ENCODE data around the gene PEAR1.

Gene PEAR1

DNA sequence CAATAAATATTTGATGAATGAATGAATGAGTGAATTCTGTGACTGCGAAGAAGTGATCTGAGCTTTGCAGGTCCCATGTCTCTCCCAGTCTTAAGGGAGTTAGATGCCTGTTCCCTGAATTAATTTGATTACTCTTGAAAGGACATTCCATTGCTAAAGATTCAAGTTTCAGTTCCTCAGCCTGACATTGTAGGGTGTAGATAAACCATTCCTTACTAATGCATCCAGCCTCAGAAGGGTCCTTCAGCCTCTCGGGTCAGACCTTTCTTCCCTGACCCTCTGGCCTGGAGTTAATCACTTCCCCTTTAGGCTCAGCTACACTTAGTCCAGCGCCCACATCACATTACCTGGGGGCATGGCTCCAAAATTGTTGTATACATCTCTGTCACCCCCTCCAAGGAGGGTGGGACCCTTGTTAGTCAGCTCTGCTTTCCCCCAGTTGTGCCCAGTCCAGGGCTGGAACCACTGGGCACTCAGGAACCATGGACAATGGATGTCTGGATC, 37.2 kb upstream of the PEAR1 start:
- Mint-ChIP-seq H3K4me1 (ENCODE audit: low read depth) (peaks cover 14% of the 10 kb centered on the region), H3K27ac (no peak overlapping the region), H3K36me3 (ENCODE audit: low read depth) (peaks cover 3% of the 10 kb centered on the region), H3K4me3 (no peak overlapping the region), H3K9me3 (no peaks in the 10 kb centered on the region), H3K27me3 (ENCODE audit: low read depth) (peaks cover 42% of the 10 kb centered on the region)

DNA sequence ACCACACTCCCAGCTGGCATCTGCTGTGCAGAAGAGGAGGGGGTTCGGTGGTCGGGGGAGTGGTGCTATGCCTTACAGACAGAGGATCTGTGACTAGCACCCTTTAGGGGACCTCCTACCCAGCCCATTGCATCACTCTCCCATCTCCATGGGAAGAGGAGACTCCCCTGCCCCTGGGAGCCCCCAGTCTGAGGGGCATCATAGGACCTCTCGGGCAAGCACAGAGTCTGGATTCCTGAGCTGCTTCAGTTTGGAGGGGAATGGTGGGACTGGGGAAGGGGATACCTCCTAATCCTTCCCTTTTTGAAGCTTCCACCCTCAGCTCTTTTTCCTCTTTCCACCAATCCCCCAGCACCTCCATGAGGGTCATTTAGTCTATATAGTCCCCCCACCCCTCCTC, 36.0 kb upstream of the PEAR1 start:
- Mint-ChIP-seq H3K27ac (no peak overlapping the region), H3K27me3 (ENCODE audit: low read depth) (peaks cover 49% of the 10 kb centered on the region)

DNA sequence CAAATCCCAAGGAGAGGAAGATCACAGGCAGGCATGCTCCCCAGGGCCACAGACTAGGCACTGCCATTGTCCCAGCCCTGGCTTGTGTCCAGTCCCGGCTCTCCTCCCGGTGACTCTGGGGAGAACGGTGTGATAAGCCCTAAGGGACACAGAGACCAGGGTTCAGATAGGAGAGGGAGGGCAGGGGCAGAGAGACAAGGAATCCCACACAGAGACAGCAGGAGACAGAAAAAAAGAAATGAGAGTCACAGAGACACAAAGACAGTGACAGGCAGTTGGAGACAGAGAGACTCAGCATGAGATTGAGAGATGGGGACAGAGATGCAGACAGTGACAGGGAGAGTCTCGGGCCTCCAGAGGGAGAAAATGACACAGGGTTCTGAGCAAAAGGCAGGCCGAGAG, 35.0 kb upstream of the PEAR1 start:
- H3K27ac Mint-ChIP-seq = no peak overlapping the region
- peak overlapping the region; percentile 74 for H3K4me3 Mint-ChIP-seq
- peaks cover 5% of the 10 kb centered on the region for H3K36me3 Mint-ChIP-seq (ENCODE audit: low read depth)
- H3K4me1 Mint-ChIP-seq (ENCODE audit: low read depth) = peaks cover 33% of the 10 kb centered on the region
- no peaks in the 10 kb centered on the region for H3K9me3 Mint-ChIP-seq
- H3K27me3 Mint-ChIP-seq (ENCODE audit: low read depth) = peaks cover 49% of the 10 kb centered on the region

More for the DNA sequence above, 36.0 kb upstream of the PEAR1 start:
- Mint-ChIP-seq H3K36me3 (ENCODE audit: low read depth) (peaks cover 3% of the 10 kb centered on the region), H3K4me1 (ENCODE audit: low read depth) (peaks cover 22% of the 10 kb centered on the region), H3K4me3 (no peak overlapping the region), H3K9me3 (no peaks in the 10 kb centered on the region)

DNA sequence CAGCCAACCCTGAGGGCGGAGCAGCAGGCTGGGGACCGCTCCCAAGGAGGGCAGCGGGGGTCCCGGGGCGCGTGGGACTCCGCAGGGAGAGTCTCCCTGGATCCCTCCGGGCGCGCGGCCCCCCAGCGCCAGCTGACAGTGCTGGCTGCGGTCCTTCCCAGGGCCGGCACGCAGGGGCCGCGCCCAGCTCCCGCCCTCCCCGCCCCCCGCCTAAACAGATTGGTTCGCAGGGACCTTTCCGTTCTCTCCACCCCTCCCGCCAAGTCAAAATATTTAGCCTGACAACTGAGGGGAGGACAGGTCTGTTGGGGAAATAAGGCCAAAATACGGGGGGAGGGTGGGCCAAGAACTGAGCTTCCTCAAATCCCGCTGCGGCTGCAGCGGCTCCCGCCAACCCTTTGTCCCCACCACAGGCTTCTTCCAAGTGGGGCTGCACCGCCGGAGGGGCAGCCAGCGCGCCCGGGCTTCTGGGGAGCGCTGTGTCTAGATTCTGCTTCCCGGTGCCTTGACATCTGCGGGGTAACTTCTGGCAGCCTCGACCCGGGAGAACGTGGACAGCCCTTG, 34.5 kb upstream of the PEAR1 start, which contains the start of gene INSRR:
Gene INSRR, minus strand, starts transcription at position 159 of the 564 bp plus-strand sequence. CDS start 496 bp downstream, outside the sequence.
- Mint-ChIP-seq H3K27me3 (ENCODE audit: low read depth) (peaks cover 49% of the 10 kb centered on the region), H3K9me3 (no peaks in the 10 kb centered on the region), H3K4me3 (peak within 1 kb of the TSS; percentile 85), H3K36me3 (ENCODE audit: low read depth) (peaks cover 7% of the 10 kb centered on the region), H3K4me1 (ENCODE audit: low read depth) (peaks cover 38% of the 10 kb centered on the region), H3K27ac (no peak within 1 kb of the TSS)

DNA sequence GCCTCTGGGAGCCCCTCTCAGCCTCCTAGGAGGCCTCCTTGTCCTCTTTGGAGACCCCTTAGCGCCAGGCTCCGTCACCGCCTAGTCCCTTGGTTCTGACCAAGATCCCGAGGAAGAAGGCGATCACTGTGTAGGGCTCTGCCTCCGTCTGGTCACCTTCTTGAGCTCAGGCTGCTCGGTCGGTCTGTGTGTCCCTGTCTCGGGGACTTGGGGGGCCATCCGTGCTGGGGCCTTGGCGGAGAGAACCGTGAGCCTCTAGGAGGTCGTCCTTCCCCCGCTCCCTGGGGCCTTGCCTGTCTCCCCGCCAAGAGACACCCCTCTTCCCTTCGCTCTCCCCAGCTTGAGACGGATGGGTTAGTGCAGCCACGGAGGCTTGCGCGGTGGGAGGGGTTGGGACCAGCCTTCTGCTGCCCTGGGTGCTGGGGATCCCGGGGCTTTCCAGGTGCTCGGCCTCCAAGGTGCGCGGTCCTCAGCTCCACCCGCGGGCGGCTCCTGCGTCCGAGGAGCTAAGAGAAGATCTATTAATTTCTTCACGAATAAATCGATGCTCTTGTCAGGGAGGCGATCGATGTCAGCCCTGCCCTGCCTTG, 33.9 kb upstream of the PEAR1 start:
- Mint-ChIP-seq H3K36me3 (ENCODE audit: low read depth) (peaks cover 9% of the 10 kb centered on the region), H3K9me3 (no peaks in the 10 kb centered on the region), H3K27me3 (ENCODE audit: low read depth) (peaks cover 46% of the 10 kb centered on the region), H3K4me3 (peak overlapping the region; percentile 85), H3K27ac (no peak overlapping the region), H3K4me1 (ENCODE audit: low read depth) (peaks cover 41% of the 10 kb centered on the region)

DNA sequence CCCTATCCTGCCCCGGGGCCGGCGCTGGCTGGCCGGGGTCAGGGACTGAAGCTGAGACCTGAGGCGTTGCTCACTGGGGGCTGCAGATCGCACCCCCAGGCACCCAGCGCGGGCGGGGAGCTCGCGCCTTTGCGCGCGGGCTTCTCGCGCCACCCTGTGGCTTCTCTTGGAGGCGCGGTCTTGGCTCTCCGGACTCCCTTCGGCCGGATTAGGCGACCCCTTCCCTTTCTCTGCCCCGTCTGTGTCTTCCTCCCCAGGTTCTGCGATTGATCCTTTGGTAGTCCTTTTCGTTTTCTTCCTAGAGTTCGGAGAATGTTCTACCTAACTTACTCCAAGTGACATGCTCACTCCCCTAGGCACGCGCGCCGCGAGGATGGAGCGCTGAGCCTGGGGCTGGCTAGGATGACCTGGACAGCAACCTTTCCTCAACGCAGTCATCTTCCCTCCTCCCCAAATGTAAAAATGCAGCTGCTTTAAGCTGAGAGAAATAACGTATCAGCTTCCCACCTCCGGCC, 33.3 kb upstream of the PEAR1 start:
- H3K4me1 Mint-ChIP-seq (ENCODE audit: low read depth) = peaks cover 45% of the 10 kb centered on the region
- peak overlapping the region; percentile 6 for H3K27ac Mint-ChIP-seq
- no peaks in the 10 kb centered on the region for H3K9me3 Mint-ChIP-seq
- peaks cover 9% of the 10 kb centered on the region for H3K36me3 Mint-ChIP-seq (ENCODE audit: low read depth)
- peak overlapping the region; percentile 85 for H3K4me3 Mint-ChIP-seq
- peaks cover 43% of the 10 kb centered on the region for H3K27me3 Mint-ChIP-seq (ENCODE audit: low read depth)

DNA sequence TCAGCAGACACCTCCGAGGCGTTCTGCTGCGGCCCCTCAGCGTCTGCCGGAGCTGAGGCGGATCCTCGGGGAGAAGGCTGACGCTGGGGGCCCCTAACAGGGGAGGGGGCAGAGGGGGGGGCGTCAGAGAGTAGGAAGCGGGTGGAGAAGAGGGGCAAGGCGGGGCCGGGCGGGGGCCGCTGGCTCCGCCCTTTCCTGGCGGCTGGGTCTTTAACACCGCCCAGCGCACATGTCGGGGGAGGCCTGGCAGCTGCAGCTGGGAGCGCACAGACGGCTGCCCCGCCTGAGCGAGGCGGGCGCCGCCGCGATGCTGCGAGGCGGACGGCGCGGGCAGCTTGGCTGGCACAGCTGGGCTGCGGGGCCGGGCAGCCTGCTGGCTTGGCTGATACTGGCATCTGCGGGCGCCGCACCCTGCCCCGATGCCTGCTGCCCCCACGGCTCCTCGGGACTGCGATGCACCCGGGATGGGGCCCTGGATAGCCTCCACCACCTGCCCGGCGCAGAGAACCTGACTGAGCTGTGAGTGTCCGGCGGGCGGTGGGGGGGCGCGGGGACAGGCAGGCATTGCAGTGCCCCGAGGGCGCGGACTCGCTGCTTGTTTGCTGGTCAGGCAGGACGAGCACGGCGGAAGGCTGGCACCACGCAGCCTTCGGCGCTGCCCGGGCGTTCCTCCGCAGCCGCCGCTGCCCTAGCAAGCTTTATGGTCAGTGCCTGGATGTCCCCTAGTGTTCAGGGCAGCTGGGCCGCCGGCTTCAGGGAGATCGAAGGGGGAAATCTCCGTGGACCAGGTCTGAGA, 32.7 kb upstream of the PEAR1 start, which contains the start of gene NTRK1:
Gene NTRK1, plus strand, starts transcription at position 238 of the 796 bp plus-strand sequence. Its CDS starts 70 bp downstream, at position 308.
- no peaks in the 10 kb centered on the region for H3K9me3 Mint-ChIP-seq
- peaks cover 52% of the 10 kb centered on the region for H3K4me1 Mint-ChIP-seq (ENCODE audit: low read depth)
- H3K4me3 Mint-ChIP-seq = peak within 1 kb of the TSS; percentile 85
- peaks cover 9% of the 10 kb centered on the region for H3K36me3 Mint-ChIP-seq (ENCODE audit: low read depth)
- H3K27ac Mint-ChIP-seq = peak within 1 kb of the TSS; percentile 6
- H3K27me3 Mint-ChIP-seq (ENCODE audit: low read depth) = peaks cover 43% of the 10 kb centered on the region

DNA sequence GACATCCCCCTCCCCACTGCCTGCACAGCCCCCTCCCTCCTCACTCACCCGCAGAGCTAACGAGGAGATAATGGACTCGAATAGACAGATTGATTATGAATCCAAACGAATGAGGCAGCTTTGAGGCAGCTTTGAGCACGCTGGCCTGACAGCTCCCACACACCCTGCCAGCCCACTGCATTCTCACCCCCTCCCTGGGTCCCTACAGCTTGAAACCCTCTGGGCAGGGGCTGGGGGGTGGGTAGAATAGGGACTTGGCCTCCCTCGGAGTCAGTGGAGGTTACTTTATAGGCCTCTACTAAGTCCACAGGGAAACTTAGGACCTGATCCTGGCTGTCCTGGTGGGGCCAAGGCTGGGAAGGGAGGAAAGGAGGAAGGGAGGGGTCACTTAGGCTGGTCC, 30.9 kb upstream of the PEAR1 start:
- H3K9me3 Mint-ChIP-seq = no peaks in the 10 kb centered on the region
- peak overlapping the region; percentile 25 for H3K4me3 Mint-ChIP-seq
- H3K4me1 Mint-ChIP-seq (ENCODE audit: low read depth) = peaks cover 58% of the 10 kb centered on the region
- peaks cover 10% of the 10 kb centered on the region for H3K36me3 Mint-ChIP-seq (ENCODE audit: low read depth)
- no peak overlapping the region for H3K27ac Mint-ChIP-seq
- peaks cover 32% of the 10 kb centered on the region for H3K27me3 Mint-ChIP-seq (ENCODE audit: low read depth)

DNA sequence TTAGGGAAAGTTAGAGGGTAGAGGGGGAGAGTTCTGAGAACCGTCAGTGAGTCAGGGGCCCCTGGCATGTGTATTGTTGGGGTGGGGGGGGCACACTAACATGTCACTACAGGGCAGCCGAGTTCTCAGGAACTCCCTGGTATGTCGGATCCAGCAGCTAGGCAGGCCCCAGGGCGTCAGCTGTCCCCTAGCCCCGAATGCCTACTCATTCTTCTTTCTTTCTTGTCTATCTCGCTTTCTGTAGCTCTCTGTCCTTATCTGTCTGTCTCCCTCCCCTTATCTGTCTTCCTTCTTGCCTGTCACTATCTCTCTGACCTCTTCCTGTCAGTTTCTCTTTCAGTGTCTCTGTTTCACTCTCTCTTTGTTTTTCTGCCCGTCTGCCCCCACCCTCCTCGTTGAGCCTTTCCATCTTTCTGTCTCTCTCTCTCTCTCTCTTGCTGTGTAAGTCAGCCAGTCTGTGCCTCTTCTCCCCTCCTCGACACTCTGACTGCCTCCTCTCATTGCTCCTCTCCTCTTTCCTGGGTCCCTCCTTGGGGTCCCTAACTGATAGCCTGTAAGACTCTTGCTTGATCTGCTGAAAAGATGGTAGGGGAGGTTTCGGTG, 30.4 kb upstream of the PEAR1 start:
- H3K9me3 Mint-ChIP-seq = no peaks in the 10 kb centered on the region
- H3K4me3 Mint-ChIP-seq = peak overlapping the region; percentile 71
- peaks cover 58% of the 10 kb centered on the region for H3K4me1 Mint-ChIP-seq (ENCODE audit: low read depth)
- H3K27ac Mint-ChIP-seq = peak overlapping the region; percentile 50
- peaks cover 26% of the 10 kb centered on the region for H3K27me3 Mint-ChIP-seq (ENCODE audit: low read depth)
- H3K36me3 Mint-ChIP-seq (ENCODE audit: low read depth) = peaks cover 10% of the 10 kb centered on the region

DNA sequence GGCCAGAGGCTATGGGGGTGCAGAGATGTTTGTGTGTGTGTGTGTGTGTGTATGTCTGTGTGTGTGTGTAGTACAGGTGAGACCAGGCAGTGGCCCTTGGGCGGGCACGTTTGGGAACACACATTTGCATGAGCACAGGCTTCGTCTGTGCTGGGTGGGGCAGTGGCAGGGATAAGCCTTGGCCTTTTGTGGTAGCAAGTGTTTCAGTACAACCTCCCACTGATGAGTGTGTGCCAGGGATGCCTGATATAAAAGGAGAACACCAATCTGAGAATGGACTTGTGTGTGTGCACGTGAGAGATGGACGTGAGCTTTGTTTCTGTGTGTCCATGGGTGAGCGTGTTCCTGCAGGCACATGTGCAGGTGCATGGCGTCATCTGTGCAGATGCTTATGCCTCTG, 29.9 kb upstream of the PEAR1 start:
- peak overlapping the region; percentile 50 for H3K27ac Mint-ChIP-seq
- peaks cover 21% of the 10 kb centered on the region for H3K27me3 Mint-ChIP-seq (ENCODE audit: low read depth)
- peak overlapping the region; percentile 71 for H3K4me3 Mint-ChIP-seq
- H3K9me3 Mint-ChIP-seq = no peaks in the 10 kb centered on the region
- peaks cover 54% of the 10 kb centered on the region for H3K4me1 Mint-ChIP-seq (ENCODE audit: low read depth)
- H3K36me3 Mint-ChIP-seq (ENCODE audit: low read depth) = peaks cover 8% of the 10 kb centered on the region

DNA sequence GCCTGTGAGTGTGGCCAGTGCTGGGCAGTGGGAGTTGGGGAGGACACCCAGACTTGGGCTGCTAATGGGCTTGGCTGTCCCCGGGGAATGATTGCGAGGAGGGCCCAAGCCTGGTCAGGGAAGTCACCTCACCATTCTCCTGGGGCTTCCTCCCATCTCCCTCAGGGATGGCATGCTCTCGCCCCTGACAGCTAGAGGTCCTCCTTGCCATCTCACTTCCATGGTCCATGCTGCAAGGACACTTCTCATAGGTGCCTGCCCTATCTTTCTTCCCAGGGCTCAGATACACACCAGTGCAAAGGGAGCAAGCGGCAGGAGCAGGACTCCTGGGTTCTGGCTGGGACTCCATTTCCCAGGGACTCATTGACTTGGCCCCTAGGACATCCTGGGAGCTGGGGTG, 28.7 kb upstream of the PEAR1 start:
- peak overlapping the region; percentile 26 for H3K27ac Mint-ChIP-seq
- H3K36me3 Mint-ChIP-seq (ENCODE audit: low read depth) = peaks cover 7% of the 10 kb centered on the region
- peaks cover 48% of the 10 kb centered on the region for H3K4me1 Mint-ChIP-seq (ENCODE audit: low read depth)
- H3K9me3 Mint-ChIP-seq = no peaks in the 10 kb centered on the region
- peaks cover 13% of the 10 kb centered on the region for H3K27me3 Mint-ChIP-seq (ENCODE audit: low read depth)
- no peak overlapping the region for H3K4me3 Mint-ChIP-seq

DNA sequence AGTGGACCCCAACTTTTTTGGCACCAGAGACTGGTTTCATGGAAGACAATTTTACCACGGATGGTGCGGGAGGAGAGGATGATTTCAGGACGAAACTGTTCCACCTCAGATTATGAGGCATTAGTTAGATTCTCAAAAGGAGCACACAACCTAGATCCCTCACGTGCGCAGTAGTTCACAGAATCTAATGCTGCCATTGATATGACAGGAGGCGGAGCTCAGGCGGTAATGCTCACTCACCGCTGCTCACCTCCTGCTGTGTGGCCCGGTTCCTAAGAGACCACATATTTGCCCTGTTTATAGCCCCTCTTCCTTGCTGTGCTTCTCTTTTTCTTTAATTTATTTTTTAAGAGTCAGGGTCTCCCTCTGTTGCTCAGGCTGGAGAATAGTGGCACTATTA, 28.3 kb upstream of the PEAR1 start:
- peaks cover 7% of the 10 kb centered on the region for H3K36me3 Mint-ChIP-seq (ENCODE audit: low read depth)
- no peak overlapping the region for H3K4me3 Mint-ChIP-seq
- peaks cover 10% of the 10 kb centered on the region for H3K27me3 Mint-ChIP-seq (ENCODE audit: low read depth)
- peak overlapping the region; percentile 62 for H3K27ac Mint-ChIP-seq
- H3K9me3 Mint-ChIP-seq = no peaks in the 10 kb centered on the region
- peaks cover 46% of the 10 kb centered on the region for H3K4me1 Mint-ChIP-seq (ENCODE audit: low read depth)

DNA sequence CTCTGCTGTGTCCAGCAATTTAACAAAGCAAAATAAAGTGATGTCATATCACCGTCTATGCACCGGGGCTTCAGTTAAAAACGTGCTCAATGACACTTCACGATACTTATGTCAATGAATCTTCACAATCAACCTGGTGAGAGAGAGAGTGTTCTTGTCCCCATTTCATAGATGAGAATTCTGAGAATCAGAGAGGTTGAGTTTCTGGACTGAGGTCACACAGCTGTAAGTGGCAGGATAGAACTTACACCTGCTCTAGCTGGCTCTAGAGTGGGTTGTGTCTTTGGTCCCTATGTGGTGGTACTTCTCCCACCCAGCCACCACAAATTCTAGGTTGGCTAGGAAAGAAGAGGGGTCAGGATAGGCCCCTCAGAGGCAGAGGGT, 27.7 kb upstream of the PEAR1 start:
- H3K27me3 Mint-ChIP-seq (ENCODE audit: low read depth) = peaks cover 8% of the 10 kb centered on the region
- no peaks in the 10 kb centered on the region for H3K9me3 Mint-ChIP-seq
- peaks cover 46% of the 10 kb centered on the region for H3K4me1 Mint-ChIP-seq (ENCODE audit: low read depth)
- peak overlapping the region; percentile 62 for H3K27ac Mint-ChIP-seq
- H3K36me3 Mint-ChIP-seq (ENCODE audit: low read depth) = peaks cover 7% of the 10 kb centered on the region
- peak overlapping the region; percentile 11 for H3K4me3 Mint-ChIP-seq

DNA sequence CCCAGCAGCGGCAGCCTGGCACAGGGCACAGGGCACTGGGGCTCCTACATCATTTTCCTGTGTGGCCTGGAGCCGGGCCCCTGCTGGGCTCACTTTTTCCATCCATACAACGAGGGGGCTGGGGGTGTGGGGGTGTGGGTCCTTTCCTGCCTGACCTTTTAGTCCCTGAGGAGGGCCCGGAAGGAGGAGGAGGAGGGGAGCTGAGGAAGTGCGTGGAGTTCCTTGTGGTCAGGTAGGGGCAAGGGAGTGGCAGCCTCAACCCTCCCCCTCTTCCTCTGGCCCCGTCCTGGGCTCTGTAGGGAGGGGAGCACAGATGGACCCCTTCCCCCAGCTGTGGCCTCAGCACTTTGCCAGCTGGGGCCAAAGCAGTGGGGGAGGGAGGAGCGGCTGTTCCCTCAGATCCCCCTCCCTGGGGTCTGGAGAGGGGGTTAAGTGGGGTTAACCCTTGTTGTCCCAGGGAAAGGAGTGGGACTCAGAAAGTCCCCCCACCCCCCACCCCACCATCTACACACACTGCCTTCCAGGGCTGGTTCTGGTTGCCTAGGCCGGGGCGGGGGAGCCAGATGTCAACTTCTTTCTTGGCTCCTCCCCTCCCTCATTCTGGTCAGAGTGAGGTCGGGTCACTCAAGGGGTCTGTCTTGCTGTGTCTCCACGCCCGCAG, 27.1 kb upstream of the PEAR1 start:
- H3K27me3 Mint-ChIP-seq (ENCODE audit: low read depth) = peaks cover 7% of the 10 kb centered on the region
- peak overlapping the region; percentile 62 for H3K27ac Mint-ChIP-seq
- no peaks in the 10 kb centered on the region for H3K9me3 Mint-ChIP-seq
- peaks cover 48% of the 10 kb centered on the region for H3K4me1 Mint-ChIP-seq (ENCODE audit: low read depth)
- peak overlapping the region; percentile 11 for H3K4me3 Mint-ChIP-seq
- H3K36me3 Mint-ChIP-seq (ENCODE audit: low read depth) = peaks cover 7% of the 10 kb centered on the region
